ENCODE results near the gene ERBIN.

The ERBIN gene

DNA sequence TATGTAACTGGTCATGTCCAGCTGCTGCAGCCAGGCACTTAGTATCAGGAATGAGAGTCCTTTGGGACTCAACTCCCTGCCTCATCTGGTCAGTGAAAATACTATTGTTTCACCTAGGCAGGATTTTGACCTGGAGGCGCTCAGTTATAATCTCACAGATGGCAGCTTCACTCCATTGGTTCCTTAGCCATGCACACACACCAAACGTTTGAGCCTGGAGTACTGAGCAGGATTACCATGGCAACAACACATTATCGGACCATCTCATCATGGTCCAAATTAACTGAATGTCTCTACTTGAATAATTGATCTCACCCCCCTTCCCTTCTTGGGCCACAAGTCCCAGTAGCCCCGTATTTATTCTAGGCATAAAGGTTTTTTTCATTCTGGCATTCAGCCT lies 202.8 kb downstream of the ERBIN start:
- Histone ChIP-seq H3K4me1 (ENCODE audit: insufficient read depth, low read length, severe bottlenecking) (no peaks in the 10 kb centered on the region), H3K27ac (ENCODE audit: low read depth, low read length, poor library complexity, severe bottlenecking) (no peak overlapping the region), H3K27me3 (ENCODE audit: insufficient read depth, low read length) (no peaks in the 10 kb centered on the region), H3K36me3 (ENCODE audit: insufficient read depth, low read length) (no peaks in the 10 kb centered on the region), H3K4me2 (ENCODE audit: low read length) (no peak overlapping the region), H3K9me3 (ENCODE audit: low read length) (no peaks in the 10 kb centered on the region), H3K79me2 (ENCODE audit: insufficient read depth, low read length) (no peaks in the 10 kb centered on the region), H3K9ac (ENCODE audit: low read length) (no peak overlapping the region), H3F3A (ENCODE audit: insufficient read depth, low read length) (no peaks in the 10 kb centered on the region), H3K4me3 (ENCODE audit: low read depth, low read length, poor library complexity, severe bottlenecking) (no peak overlapping the region), H4K20me1 (ENCODE audit: insufficient read depth, low read length) (no peaks in the 10 kb centered on the region), H3K9me2 (ENCODE audit: low read depth, low read length) (no peaks in the 10 kb centered on the region), H2AFZ (ENCODE audit: low read length) (no peak overlapping the region)
- TF ChIP-seq, protein P1, sequence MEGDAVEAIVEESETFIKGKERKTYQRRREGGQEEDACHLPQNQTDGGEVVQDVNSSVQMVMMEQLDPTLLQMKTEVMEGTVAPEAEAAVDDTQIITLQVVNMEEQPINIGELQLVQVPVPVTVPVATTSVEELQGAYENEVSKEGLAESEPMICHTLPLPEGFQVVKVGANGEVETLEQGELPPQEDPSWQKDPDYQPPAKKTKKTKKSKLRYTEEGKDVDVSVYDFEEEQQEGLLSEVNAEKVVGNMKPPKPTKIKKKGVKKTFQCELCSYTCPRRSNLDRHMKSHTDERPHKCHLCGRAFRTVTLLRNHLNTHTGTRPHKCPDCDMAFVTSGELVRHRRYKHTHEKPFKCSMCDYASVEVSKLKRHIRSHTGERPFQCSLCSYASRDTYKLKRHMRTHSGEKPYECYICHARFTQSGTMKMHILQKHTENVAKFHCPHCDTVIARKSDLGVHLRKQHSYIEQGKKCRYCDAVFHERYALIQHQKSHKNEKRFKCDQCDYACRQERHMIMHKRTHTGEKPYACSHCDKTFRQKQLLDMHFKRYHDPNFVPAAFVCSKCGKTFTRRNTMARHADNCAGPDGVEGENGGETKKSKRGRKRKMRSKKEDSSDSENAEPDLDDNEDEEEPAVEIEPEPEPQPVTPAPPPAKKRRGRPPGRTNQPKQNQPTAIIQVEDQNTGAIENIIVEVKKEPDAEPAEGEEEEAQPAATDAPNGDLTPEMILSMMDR (IDR thresholded peaks at IDR 0.05; ENCODE audit: low read length) = no peak
- no peak for TF ChIP-seq EZH2 (IDR thresholded peaks at IDR 0.05; ENCODE audit: borderline replicate concordance, low read length)

DNA sequence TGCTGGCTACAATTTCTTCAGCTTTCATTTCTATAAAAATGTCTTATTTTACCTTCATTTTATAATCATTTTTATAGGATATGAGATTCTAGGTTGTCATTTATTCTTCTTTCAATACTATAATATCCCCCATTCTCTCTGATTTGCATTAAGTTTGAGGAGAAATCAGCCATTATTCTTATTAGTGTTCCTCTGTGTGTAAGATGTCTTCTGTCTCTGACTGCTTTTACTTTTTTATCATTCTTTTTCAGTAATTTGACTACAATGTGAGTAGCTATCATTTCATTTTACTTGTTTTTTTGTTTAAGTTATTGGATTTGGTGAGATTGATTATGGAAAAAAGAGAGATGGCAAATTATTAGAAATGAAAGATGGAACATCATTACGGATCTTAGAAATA lies 204.1 kb downstream of the ERBIN start:
- H3K4me2 ChIP-seq (ENCODE audit: low read length) = no peak overlapping the region
- no peak for TF ChIP-seq EZH2 (IDR thresholded peaks at IDR 0.05; ENCODE audit: borderline replicate concordance, low read length)
- TF ChIP-seq, protein P1 (IDR thresholded peaks at IDR 0.05; ENCODE audit: low read length) = no peak
- H3K36me3 ChIP-seq (ENCODE audit: insufficient read depth, low read length) = no peaks in the 10 kb centered on the region
- no peak overlapping the region for H3K4me3 ChIP-seq (ENCODE audit: low read depth, low read length, poor library complexity, severe bottlenecking)
- no peaks in the 10 kb centered on the region for H3K9me2 ChIP-seq (ENCODE audit: low read depth, low read length)
- H3K9me3 ChIP-seq (ENCODE audit: low read length) = no peaks in the 10 kb centered on the region
- no peaks in the 10 kb centered on the region for H3K4me1 ChIP-seq (ENCODE audit: insufficient read depth, low read length, severe bottlenecking)
- no peaks in the 10 kb centered on the region for H3K27me3 ChIP-seq (ENCODE audit: insufficient read depth, low read length)
- H3K27ac ChIP-seq (ENCODE audit: low read depth, low read length, poor library complexity, severe bottlenecking) = no peak overlapping the region
- no peaks in the 10 kb centered on the region for H4K20me1 ChIP-seq (ENCODE audit: insufficient read depth, low read length)
- no peak overlapping the region for H2AFZ ChIP-seq (ENCODE audit: low read length)
- H3F3A ChIP-seq (ENCODE audit: insufficient read depth, low read length) = no peaks in the 10 kb centered on the region
- no peaks in the 10 kb centered on the region for H3K79me2 ChIP-seq (ENCODE audit: insufficient read depth, low read length)
- no peak overlapping the region for H3K9ac ChIP-seq (ENCODE audit: low read length)

Measured in OCI-LY1 (cell line).